Activated CD4-positive, alpha-beta memory T cell treated with anti-CD3 and anti-CD28 coated beads for 36 hours (primary cell): ENCODE data around the gene IGFALS. TPM values are rescaled to one million over a fixed set of nuclear protein-coding genes. Genes with fewer than 3 reads are reported as not detected.

Experiments used
- CTCF ChIA-PET: fragments of 350-600 bp; sonication (Branson Sonifier 250); formaldehyde crosslinking; loops from one replicate; lab custom pipeline; 2021; ENCODE audit warnings: antibody characterized with exemption, inconsistent platforms; lab: Charles Lee
- POLR2A ChIA-PET: fragments of 350-600 bp; sonication (Branson Sonifier 250); formaldehyde crosslinking; loops from one replicate; lab custom pipeline; 2021; ENCODE audit warnings: antibody characterized with exemption; lab: Charles Lee
- DNase-seq: peaks from one replicate; pipeline ENCODE4 v3.0.0-alpha.2; 2020
- H3K27ac Mint-ChIP-seq: one replicate; pipeline ENCODE4 v1.8.0; 2021; ENCODE audit warnings: mixed read lengths
- H3K27me3 Mint-ChIP-seq: one replicate; pipeline ENCODE4 v1.8.0; 2021; ENCODE audit warnings: mixed read lengths
- H3K36me3 Mint-ChIP-seq: one replicate; pipeline ENCODE4 v1.8.0; 2021; ENCODE audit warnings: mixed read lengths
- H3K4me1 Mint-ChIP-seq: one replicate; pipeline ENCODE4 v1.8.0; 2021; ENCODE audit warnings: low read depth, mixed read lengths
- H3K4me3 Mint-ChIP-seq: one replicate; pipeline ENCODE4 v1.8.0; 2021; ENCODE audit warnings: mild to moderate bottlenecking, mixed read lengths
- H3K9me3 Mint-ChIP-seq: one replicate; pipeline ENCODE4 v1.8.0; 2021; ENCODE audit warnings: mixed read lengths
- intact Hi-C: fragments of 100-400 bp; cut with micrococcal nuclease; formaldehyde crosslinking; loops from one replicate; pipeline ENCODE4 v1.15.1; 2023
- total RNA-seq, 2 experiments: library from RNA; stranded (reverse); gene quantifications; one replicate each; pipeline ENCODE4 v1.2.3, GENCODE V29; 2021

IGFALS gene
- total RNA-seq, 2 experiments from 2014 or later: not detected

DNA sequence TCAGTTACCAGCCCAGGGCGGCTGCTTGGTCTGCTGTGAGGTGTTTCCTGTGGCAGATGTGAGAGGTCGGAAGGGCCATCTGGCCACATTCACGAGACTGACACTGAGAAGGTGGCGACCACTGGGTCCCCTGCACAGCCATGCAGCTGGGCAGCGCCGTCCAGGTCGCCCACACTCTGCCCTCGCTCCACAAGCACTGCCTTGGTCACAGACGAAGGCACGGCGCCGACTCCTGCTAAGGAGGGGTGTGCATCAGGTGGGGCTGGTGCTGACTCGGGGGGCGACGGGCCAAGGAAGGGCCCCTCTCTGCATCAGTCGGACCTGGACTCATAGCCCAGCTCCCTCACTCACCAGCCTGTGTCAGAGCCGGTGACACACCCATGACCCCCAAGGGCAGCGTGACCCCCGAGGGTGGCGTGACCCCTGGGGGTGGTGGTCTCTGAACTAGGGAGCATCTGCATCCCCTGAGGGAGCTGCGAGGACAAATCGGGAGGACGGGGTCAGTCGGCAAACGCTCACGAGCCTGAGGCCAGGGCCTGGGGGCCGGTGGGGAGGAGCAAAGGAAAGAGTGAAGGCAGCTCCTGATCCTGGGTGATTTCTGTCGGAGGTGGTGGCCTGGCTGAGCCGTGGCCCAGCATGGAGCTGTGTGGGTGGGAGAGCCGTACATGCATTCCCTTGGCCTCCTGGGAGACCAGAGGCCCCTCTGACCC, 52.6 kb downstream of the IGFALS start:
- Mint-ChIP-seq H3K36me3 (peaks cover 8% of the 10 kb centered on the region), H3K27me3 (no peaks in the 10 kb centered on the region), H3K9me3 (no peaks in the 10 kb centered on the region), H3K27ac (no peak overlapping the region), H3K4me3 (no peak overlapping the region), H3K4me1 (no peaks in the 10 kb centered on the region)
- ChIA-PET POLR2A (no interaction called here), CTCF (interaction anchor here (1.2 kb wide), 1 partner anchor 17 kb away, joined by 4 read pairs; no protein-coding TSS in a partner anchor)
- DNase-seq: no peak
- intact Hi-C loops: no loop called here

Other genes starting within 250 kb of the IGFALS start
- 1 to 10 TPM; 8.4 to 9.5 TPM for gene IFT140, start 181.6 kb downstream of the IGFALS start, total RNA-seq
- 10 to 100 TPM; 14.5 to 14.6 TPM for gene CRAMP1, start 181.3 kb downstream of the IGFALS start, total RNA-seq
- gene JPT2, start 115.4 kb downstream of the IGFALS start, total RNA-seq: 10 to 100 TPM; 62.1 to 65.9 TPM
- gene MAPK8IP3, start 87.5 kb downstream of the IGFALS start, total RNA-seq: 10 to 100 TPM; 51.7 to 56.8 TPM
- 10 to 100 TPM; 53.0 to 53.1 TPM for gene NME3, start 22.2 kb downstream of the IGFALS start, total RNA-seq
- gene EME2, start 20.9 kb downstream of the IGFALS start, total RNA-seq: 10 to 100 TPM; 11.9 to 15.3 TPM
- gene MRPS34, start 20.6 kb downstream of the IGFALS start, total RNA-seq: 100 to 1,000 TPM; 151 to 152 TPM
- gene SPSB3, start 11.1 kb downstream of the IGFALS start, total RNA-seq: 10 to 100 TPM; 21.2 to 21.8 TPM
- gene NUBP2, start 10.7 kb downstream of the IGFALS start, total RNA-seq: 10 to 100 TPM; 45.9 to 48.0 TPM
- 10 to 100 TPM; 45.1 to 46.2 TPM for gene HAGH, start 33.1 kb upstream of the IGFALS start, total RNA-seq
- gene FAHD1, start 33.5 kb upstream of the IGFALS start, total RNA-seq: 1 to 10 TPM; 8.5 to 8.8 TPM
- not detected for gene MEIOB, start 78.5 kb upstream of the IGFALS start, total RNA-seq
- not detected for gene HS3ST6, start 124.7 kb upstream of the IGFALS start, total RNA-seq
- gene MSRB1, start 149.5 kb upstream of the IGFALS start, total RNA-seq: 10 to 100 TPM; 20.7 to 23.6 TPM
- not detected for gene RPL3L, start 161.0 kb upstream of the IGFALS start, total RNA-seq
- gene NDUFB10, start 165.8 kb upstream of the IGFALS start, total RNA-seq: 100 to 1,000 TPM; 122 to 125 TPM
- 1,000 to 10,000 TPM; 5,123 to 5,136 TPM for gene RPS2, start 171.1 kb upstream of the IGFALS start, total RNA-seq
- gene RNF151, start 173.2 kb upstream of the IGFALS start, total RNA-seq: not detected
- gene TBL3, start 178.3 kb upstream of the IGFALS start, total RNA-seq: 10 to 100 TPM; 45.7 to 47.3 TPM
- not detected for gene NOXO1, start 187.8 kb upstream of the IGFALS start, total RNA-seq
- gene GFER, start 190.5 kb upstream of the IGFALS start, total RNA-seq: 10 to 100 TPM; 34.4 to 37.5 TPM
- 10 to 100 TPM; 11.9 to 12.4 TPM for gene SYNGR3, start 196.3 kb upstream of the IGFALS start, total RNA-seq
- gene ZNF598, start 216.1 kb upstream of the IGFALS start, total RNA-seq: 10 to 100 TPM; 67.2 to 67.6 TPM
- gene NPW, start 226.1 kb upstream of the IGFALS start, total RNA-seq: 1 to 10 TPM; 1.3 to 2.0 TPM
- gene NHERF2, start 233.2 kb upstream of the IGFALS start, total RNA-seq: 1 to 10 TPM; 1.1 to 1.4 TPM